H9 (cell line): ENCODE data around the gene COL4A4. TPM values are rescaled to one million over a fixed set of nuclear protein-coding genes. Genes with fewer than 3 reads are reported as not detected.

Experiments
- DNase-seq: peaks from one replicate; pipeline ENCODE4 v3.0.0-alpha.2; 2017
- H2AFZ ChIP-seq: one replicate; pipeline ENCODE4 v1.6.1; 2013; ENCODE audit warnings: mild to moderate bottlenecking, low read length, control low read depth, moderate library complexity
- H2AK5ac ChIP-seq: 2 replicates; pipeline ENCODE4 v1.6.1; 2013; ENCODE audit warnings: low read length, control low read depth, mixed read lengths; ENCODE audit not compliant: insufficient read length
- H2BK120ac ChIP-seq: one replicate; pipeline ENCODE4 v1.6.1; 2013; ENCODE audit warnings: low read depth, mild to moderate bottlenecking, low read length, control low read depth, inconsistent platforms; ENCODE audit not compliant: poor library complexity, severe bottlenecking
- H2BK12ac ChIP-seq: 2 replicates; pipeline ENCODE4 v1.6.1; 2013; ENCODE audit warnings: low read length, control low read depth, mixed read lengths, low read depth; ENCODE audit not compliant: insufficient read length
- H2BK15ac ChIP-seq: 2 replicates; pipeline ENCODE4 v1.6.1; 2013; ENCODE audit warnings: low read depth, low read length, control low read depth
- H2BK20ac ChIP-seq: one replicate; pipeline ENCODE4 v1.6.1; 2013; ENCODE audit warnings: low read depth, mild to moderate bottlenecking, low read length, control low read depth, inconsistent platforms; ENCODE audit not compliant: poor library complexity, severe bottlenecking
- H2BK5ac ChIP-seq: 2 replicates; pipeline ENCODE4 v1.6.1; 2013; ENCODE audit warnings: low read length, control low read depth, mixed read lengths; ENCODE audit not compliant: insufficient read length
- H3K14ac ChIP-seq: 2 replicates; pipeline ENCODE4 v1.6.1; 2013; ENCODE audit warnings: low read length, control low read depth; ENCODE audit not compliant: insufficient read depth
- H3K18ac ChIP-seq: 2 replicates; pipeline ENCODE4 v1.6.1; 2013; ENCODE audit warnings: low read depth, mild to moderate bottlenecking, mixed read lengths, low read length, control low read depth; ENCODE audit not compliant: insufficient read length
- H3K23ac ChIP-seq: 2 replicates; pipeline ENCODE4 v1.6.1; 2013; ENCODE audit warnings: low read length, control low read depth, mixed read lengths, low read depth; ENCODE audit not compliant: insufficient read length
- H3K23me2 ChIP-seq: 2 replicates; pipeline ENCODE4 v1.6.1; 2013; ENCODE audit warnings: low read depth, mild to moderate bottlenecking, mixed read lengths, low read length, control low read depth; ENCODE audit not compliant: insufficient read length, poor library complexity, severe bottlenecking
- H3K27ac ChIP-seq: 2 replicates; pipeline ENCODE4 v1.5.1; 2013; ENCODE audit warnings: low read length, control low read depth, mixed read lengths, low read depth; ENCODE audit not compliant: insufficient read length
- H3K27me3 ChIP-seq: 2 replicates; pipeline ENCODE4 v1.6.1; 2013; ENCODE audit warnings: low read length, control low read depth, inconsistent platforms; ENCODE audit not compliant: insufficient read depth
- H3K4ac ChIP-seq: 2 replicates; pipeline ENCODE4 v1.6.1; 2013; ENCODE audit warnings: low read depth, mild to moderate bottlenecking, control low read depth, inconsistent platforms, low read length, moderate library complexity
- H3K4me1 ChIP-seq: 2 replicates; pipeline ENCODE4 v1.6.1; 2013; ENCODE audit warnings: low read length, control low read depth, inconsistent platforms; ENCODE audit not compliant: insufficient read depth
- H3K4me2 ChIP-seq: 2 replicates; pipeline ENCODE4 v1.6.1; 2013; ENCODE audit warnings: low read length, control low read depth, mixed read lengths; ENCODE audit not compliant: insufficient read length, insufficient read depth
- H3K56ac ChIP-seq: 2 replicates; pipeline ENCODE4 v1.6.1; 2013; ENCODE audit warnings: low read depth, mild to moderate bottlenecking, mixed read lengths, low read length, control low read depth; ENCODE audit not compliant: insufficient read length
- H3K79me1 ChIP-seq: 2 replicates; pipeline ENCODE4 v1.6.1; 2013; ENCODE audit warnings: low read depth, mild to moderate bottlenecking, moderate library complexity, low read length, control low read depth, inconsistent platforms; ENCODE audit not compliant: insufficient read depth, poor library complexity, severe bottlenecking
- H3K79me2 ChIP-seq: 2 replicates; pipeline ENCODE4 v1.6.1; 2013; ENCODE audit warnings: low read length, control low read depth, inconsistent platforms; ENCODE audit not compliant: insufficient read depth
- H3K9ac ChIP-seq: 2 replicates; pipeline ENCODE4 v1.6.1; 2013; ENCODE audit warnings: low read length, control low read depth, mixed read lengths; ENCODE audit not compliant: insufficient read length; ENCODE audit errors: extremely low read depth
- H3K9me3 ChIP-seq: one replicate; pipeline ENCODE4 v1.6.1; 2013; ENCODE audit warnings: low read depth, low read length, inconsistent platforms; ENCODE audit not compliant: control insufficient read depth
- H3T11ph ChIP-seq: one replicate; pipeline ENCODE4 v1.6.1; 2013; ENCODE audit warnings: mild to moderate bottlenecking, low read length, control low read depth, inconsistent platforms
- H4K20me1 ChIP-seq: one replicate; pipeline ENCODE4 v1.6.1; 2013; ENCODE audit not compliant: control insufficient read depth, insufficient read length, insufficient read depth
- H4K5ac ChIP-seq: 2 replicates; pipeline ENCODE4 v1.6.1; 2013; ENCODE audit warnings: low read depth, mild to moderate bottlenecking, mixed read lengths, low read length, control low read depth; ENCODE audit not compliant: insufficient read length
- H4K8ac ChIP-seq: replicated peaks from 2 replicates; pipeline ENCODE4 v1.6.1; 2013; ENCODE audit warnings: low read length, control low read depth, mixed read lengths, low read depth; ENCODE audit not compliant: insufficient read length
- H4K91ac ChIP-seq: 2 replicates; pipeline ENCODE4 v1.6.1; 2013; ENCODE audit warnings: low read depth, mild to moderate bottlenecking, moderate library complexity, mixed read lengths, low read length, control low read depth; ENCODE audit not compliant: insufficient read length
- H3K27ac Mint-ChIP-seq, 3 experiments: 2 replicates in 2 of 3; 3 replicates in 1 of 3; pipeline ENCODE4 v1.8.0; 2020 to 2021; ENCODE audit warnings: mixed read lengths in 3 of 3, mild to moderate bottlenecking in 1 of 3, moderate library complexity in 1 of 3
- H3K27me3 Mint-ChIP-seq: 2 replicates; pipeline ENCODE4 v1.8.0; 2021; ENCODE audit warnings: low read depth, mild to moderate bottlenecking, moderate library complexity, mixed read lengths
- H3K36me3 Mint-ChIP-seq, 3 experiments: 2 replicates in 2 of 3; 3 replicates in 1 of 3; pipeline ENCODE4 v1.8.0; 2020 to 2021; ENCODE audit warnings: low read depth in 3 of 3, mixed read lengths in 3 of 3; ENCODE audit not compliant: insufficient read depth in 1 of 3
- H3K4me1 Mint-ChIP-seq, 2 experiments: 2 replicates each; pipeline ENCODE4 v1.8.0; 2020; ENCODE audit warnings: mixed read lengths in 2 of 2
- H3K4me3 Mint-ChIP-seq, 2 experiments: 2 replicates in 1 of 2; 3 replicates in 1 of 2; pipeline ENCODE4 v1.8.0; 2020 to 2021; ENCODE audit warnings: mild to moderate bottlenecking in 2 of 2, mixed read lengths in 2 of 2, moderate library complexity in 1 of 2
- H3K9me3 Mint-ChIP-seq, 2 experiments: 2 replicates in 1 of 2; 3 replicates in 1 of 2; pipeline ENCODE4 v1.8.0; 2020; ENCODE audit warnings: mild to moderate bottlenecking in 2 of 2, mixed read lengths in 2 of 2, moderate library complexity in 1 of 2
- WGBS: extraction: QIAGEN DNeasy Blood & Tissue Kit; methylation state at CpG from one replicate; pipeline ENCODE4 v1.1.7; 2013; ENCODE audit warnings: missing lambda C conversion rate, low lambda C conversion rate, mixed read lengths; ENCODE audit not compliant: insufficient read length; ENCODE audit errors: extremely low coverage; 5-methylcytosine and 5-hydroxymethylcytosine counted together
- total RNA-seq: library from RNA; stranded (reverse); gene quantifications from 2 replicates; pipeline ENCODE4 v1.2.1, GENCODE V29; 2021
- TF ChIP-seq, protein P1 (sequence below): fragments of 200-600 bp; sonication (generic); conservative IDR thresholded peaks from 3 replicates; pipeline ENCODE4 v1.8.0; 2021; ENCODE audit warnings: antibody characterized with exemption, mild to moderate bottlenecking

The COL4A4 gene
- total RNA-seq, 1 experiment from 2014 or later = 0.92 TPM

DNA sequence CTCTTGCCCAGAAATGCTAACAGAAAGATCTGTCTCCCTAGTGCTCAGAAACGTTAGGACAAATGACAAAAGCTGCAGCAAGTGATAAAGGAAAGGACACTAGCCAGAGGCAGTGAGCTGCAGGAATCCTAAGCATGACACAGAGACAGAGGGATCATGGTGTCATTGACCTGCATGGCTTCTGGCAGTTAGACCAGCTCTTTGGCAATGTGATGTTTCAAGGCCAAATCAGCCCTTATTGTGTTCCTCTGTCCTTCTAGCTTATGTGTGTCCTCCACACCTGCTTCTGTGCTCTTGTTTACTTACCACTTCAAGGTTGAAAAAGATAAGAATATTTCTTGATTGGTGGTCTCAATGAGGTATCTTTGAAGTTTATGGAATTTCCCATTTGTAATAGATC, 207.3 kb downstream of the COL4A4 start:
- H3K27me3 Mint-ChIP-seq = no peaks in the 10 kb centered on the region; the same call in 1 of the 2 replicates
- Histone ChIP-seq H4K91ac (no peak overlapping the region), H2AFZ (no peak overlapping the region), H3K18ac (no peak overlapping the region), H4K8ac (no peak overlapping the region), H3K4me2 (no peak overlapping the region), H3K56ac (no peak overlapping the region), H3K27me3 (no peaks in the 10 kb centered on the region), H2AK5ac (no peak overlapping the region), H2BK120ac (no peak overlapping the region), H4K20me1 (no peaks in the 10 kb centered on the region), H2BK20ac (no peak overlapping the region), H3K4me1 (no peaks in the 10 kb centered on the region; the same call in 1 of the 2 replicates), H3K79me2 (no peaks in the 10 kb centered on the region; the same call in 1 of the 2 replicates), H3K9me3 (no peaks in the 10 kb centered on the region), H3K9ac (no peak overlapping the region), H3K4ac (no peak overlapping the region), H3K79me1 (no peaks in the 10 kb centered on the region), H3K23me2 (no peaks in the 10 kb centered on the region), H3K23ac (no peak overlapping the region), H4K5ac (no peak overlapping the region), H3K27ac (no peak overlapping the region), H3T11ph (no peak overlapping the region), H3K14ac (no peak overlapping the region), H2BK12ac (no peak overlapping the region), H2BK15ac (no peak overlapping the region), H2BK5ac (no peak overlapping the region)
- no peak for DNase-seq
- TF ChIP-seq, protein P1, sequence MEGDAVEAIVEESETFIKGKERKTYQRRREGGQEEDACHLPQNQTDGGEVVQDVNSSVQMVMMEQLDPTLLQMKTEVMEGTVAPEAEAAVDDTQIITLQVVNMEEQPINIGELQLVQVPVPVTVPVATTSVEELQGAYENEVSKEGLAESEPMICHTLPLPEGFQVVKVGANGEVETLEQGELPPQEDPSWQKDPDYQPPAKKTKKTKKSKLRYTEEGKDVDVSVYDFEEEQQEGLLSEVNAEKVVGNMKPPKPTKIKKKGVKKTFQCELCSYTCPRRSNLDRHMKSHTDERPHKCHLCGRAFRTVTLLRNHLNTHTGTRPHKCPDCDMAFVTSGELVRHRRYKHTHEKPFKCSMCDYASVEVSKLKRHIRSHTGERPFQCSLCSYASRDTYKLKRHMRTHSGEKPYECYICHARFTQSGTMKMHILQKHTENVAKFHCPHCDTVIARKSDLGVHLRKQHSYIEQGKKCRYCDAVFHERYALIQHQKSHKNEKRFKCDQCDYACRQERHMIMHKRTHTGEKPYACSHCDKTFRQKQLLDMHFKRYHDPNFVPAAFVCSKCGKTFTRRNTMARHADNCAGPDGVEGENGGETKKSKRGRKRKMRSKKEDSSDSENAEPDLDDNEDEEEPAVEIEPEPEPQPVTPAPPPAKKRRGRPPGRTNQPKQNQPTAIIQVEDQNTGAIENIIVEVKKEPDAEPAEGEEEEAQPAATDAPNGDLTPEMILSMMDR = no peak
- H3K27ac Mint-ChIP-seq = no peak overlapping the region
- no peak overlapping the region for H3K4me3 Mint-ChIP-seq
- H3K9me3 Mint-ChIP-seq = peaks cover 11 to 12% of the 10 kb centered on the region in 2 experiments; a peak in 4 of 5 replicates
- no CpG with 5 or more reads among the region's 1 CpG for WGBS
- peaks cover 4 to 11% (median 4%) of the 10 kb centered on the region in 3 experiments; a peak in 5 of 7 replicates for H3K36me3 Mint-ChIP-seq
- H3K4me1 Mint-ChIP-seq = no peaks in the 10 kb centered on the region
